Measurements from ENCODE around the gene ELMO3. TPM values are rescaled to one million over a fixed set of nuclear protein-coding genes. Genes with fewer than 3 reads are reported as not detected.

ELMO3 gene
- total RNA-seq, 1 donor from 2014 or later, result 5.5 TPM

- Mint-ChIP-seq H3K4me1 (ENCODE audit: low read depth) (peaks cover 15% of the 10 kb centered on the region), H3K36me3 (ENCODE audit: insufficient read depth) (peaks cover 17% of the 10 kb centered on the region), H3K27me3 (no peaks in the 10 kb centered on the region), H3K4me3 (ENCODE audit: low read depth) (peak overlapping the region; percentile 80), H3K27ac (no peak overlapping the region), H3K9me3 (ENCODE audit: low read depth) (no peaks in the 10 kb centered on the region)
- TF ChIP-seq, protein P1, sequence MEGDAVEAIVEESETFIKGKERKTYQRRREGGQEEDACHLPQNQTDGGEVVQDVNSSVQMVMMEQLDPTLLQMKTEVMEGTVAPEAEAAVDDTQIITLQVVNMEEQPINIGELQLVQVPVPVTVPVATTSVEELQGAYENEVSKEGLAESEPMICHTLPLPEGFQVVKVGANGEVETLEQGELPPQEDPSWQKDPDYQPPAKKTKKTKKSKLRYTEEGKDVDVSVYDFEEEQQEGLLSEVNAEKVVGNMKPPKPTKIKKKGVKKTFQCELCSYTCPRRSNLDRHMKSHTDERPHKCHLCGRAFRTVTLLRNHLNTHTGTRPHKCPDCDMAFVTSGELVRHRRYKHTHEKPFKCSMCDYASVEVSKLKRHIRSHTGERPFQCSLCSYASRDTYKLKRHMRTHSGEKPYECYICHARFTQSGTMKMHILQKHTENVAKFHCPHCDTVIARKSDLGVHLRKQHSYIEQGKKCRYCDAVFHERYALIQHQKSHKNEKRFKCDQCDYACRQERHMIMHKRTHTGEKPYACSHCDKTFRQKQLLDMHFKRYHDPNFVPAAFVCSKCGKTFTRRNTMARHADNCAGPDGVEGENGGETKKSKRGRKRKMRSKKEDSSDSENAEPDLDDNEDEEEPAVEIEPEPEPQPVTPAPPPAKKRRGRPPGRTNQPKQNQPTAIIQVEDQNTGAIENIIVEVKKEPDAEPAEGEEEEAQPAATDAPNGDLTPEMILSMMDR (IDR thresholded peaks at IDR 0.05; ENCODE audit: unreplicated experiment), result no peak
- DNase-seq (ENCODE audit: low spot score, unreplicated experiment), result no peak
Measured at GRCh38 chr16:67194260-67194659, 4.7 kb upstream of the ELMO3 start.

- Mint-ChIP-seq H3K36me3 (ENCODE audit: insufficient read depth) (peaks cover 17% of the 10 kb centered on the region), H3K27me3 (no peaks in the 10 kb centered on the region), H3K9me3 (ENCODE audit: low read depth) (no peaks in the 10 kb centered on the region), H3K4me3 (ENCODE audit: low read depth) (no peak overlapping the region), H3K4me1 (ENCODE audit: low read depth) (peaks cover 18% of the 10 kb centered on the region), H3K27ac (no peak overlapping the region)
- TF ChIP-seq, protein P1 (IDR thresholded peaks at IDR 0.05; ENCODE audit: unreplicated experiment), result no peak
- DNase-seq (ENCODE audit: low spot score, unreplicated experiment), result no peak
Measured at GRCh38 chr16:67195676-67196075, 3.3 kb upstream of the ELMO3 start.

GRCh38 chr16:67196881-67197280 is 2.0 kb upstream of the ELMO3 start:
- TF ChIP-seq, protein P1 (IDR thresholded peaks at IDR 0.05; ENCODE audit: unreplicated experiment), result no peak
- H3K4me1 Mint-ChIP-seq (ENCODE audit: low read depth), result peaks cover 14% of the 10 kb centered on the region
- no peaks in the 10 kb centered on the region for H3K27me3 Mint-ChIP-seq
- no peaks in the 10 kb centered on the region for H3K9me3 Mint-ChIP-seq (ENCODE audit: low read depth)
- H3K36me3 Mint-ChIP-seq (ENCODE audit: insufficient read depth), result peaks cover 17% of the 10 kb centered on the region
- H3K4me3 Mint-ChIP-seq (ENCODE audit: low read depth), result no peak overlapping the region
- no peak for DNase-seq (ENCODE audit: low spot score, unreplicated experiment)
- no peak overlapping the region for H3K27ac Mint-ChIP-seq

GRCh38 chr16:67197704-67198103 is 1.2 kb upstream of the ELMO3 start:
- Mint-ChIP-seq H3K27me3 (no peaks in the 10 kb centered on the region), H3K9me3 (ENCODE audit: low read depth) (no peaks in the 10 kb centered on the region), H3K27ac (no peak overlapping the region), H3K4me1 (ENCODE audit: low read depth) (peaks cover 11% of the 10 kb centered on the region), H3K36me3 (ENCODE audit: insufficient read depth) (peaks cover 17% of the 10 kb centered on the region), H3K4me3 (ENCODE audit: low read depth) (no peak overlapping the region)
- no peak for DNase-seq (ENCODE audit: low spot score, unreplicated experiment)
- TF ChIP-seq, protein P1 (IDR thresholded peaks at IDR 0.05; ENCODE audit: unreplicated experiment), result no peak

DNA sequence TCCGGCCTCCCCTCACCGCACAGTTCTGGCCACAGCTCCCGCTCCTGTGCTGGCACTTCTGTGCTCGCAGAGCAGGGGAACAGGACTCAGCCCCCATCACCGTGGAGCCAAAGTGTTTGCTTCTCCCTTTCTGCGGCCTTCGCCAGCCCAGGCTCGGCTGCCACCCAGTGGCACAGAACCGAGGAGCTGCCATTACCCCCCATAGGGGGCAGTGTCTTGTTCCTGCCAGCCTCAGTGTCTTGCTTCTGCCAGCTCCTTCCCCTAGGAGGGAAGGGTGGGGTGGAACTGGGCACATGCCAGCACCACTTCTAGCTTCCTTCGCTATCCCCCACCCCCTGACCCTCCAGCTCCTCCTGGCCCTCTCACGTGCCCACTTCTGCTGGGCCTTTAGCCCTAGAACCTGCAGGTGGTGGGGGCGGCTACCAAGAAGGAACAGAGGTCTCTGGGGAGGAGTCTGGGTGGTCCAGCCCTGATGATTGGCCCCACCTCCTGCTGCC is 645 bp upstream of the ELMO3 start:
- H3K36me3 Mint-ChIP-seq (ENCODE audit: insufficient read depth), result peaks cover 17% of the 10 kb centered on the region
- TF ChIP-seq, protein P1 (IDR thresholded peaks at IDR 0.05; ENCODE audit: unreplicated experiment), result peak; percentile 44
- no peaks in the 10 kb centered on the region for H3K9me3 Mint-ChIP-seq (ENCODE audit: low read depth)
- H3K27me3 Mint-ChIP-seq, result no peaks in the 10 kb centered on the region
- H3K4me1 Mint-ChIP-seq (ENCODE audit: low read depth), result peaks cover 7% of the 10 kb centered on the region
- DNase-seq (ENCODE audit: low spot score, unreplicated experiment), result no peak
- no peak overlapping the region for H3K4me3 Mint-ChIP-seq (ENCODE audit: low read depth)
- H3K27ac Mint-ChIP-seq, result no peak overlapping the region

Measured in progenitor cell of endocrine pancreas (in vitro differentiated cells).